ENCODE measurements around the gene RAB6C.
"Not testable (repeated sequence)": the region's sequence is repeated elsewhere in the genome, so short reads cannot be mapped to it uniquely, and the experiment has no call there.

Gene RAB6C

DNA sequence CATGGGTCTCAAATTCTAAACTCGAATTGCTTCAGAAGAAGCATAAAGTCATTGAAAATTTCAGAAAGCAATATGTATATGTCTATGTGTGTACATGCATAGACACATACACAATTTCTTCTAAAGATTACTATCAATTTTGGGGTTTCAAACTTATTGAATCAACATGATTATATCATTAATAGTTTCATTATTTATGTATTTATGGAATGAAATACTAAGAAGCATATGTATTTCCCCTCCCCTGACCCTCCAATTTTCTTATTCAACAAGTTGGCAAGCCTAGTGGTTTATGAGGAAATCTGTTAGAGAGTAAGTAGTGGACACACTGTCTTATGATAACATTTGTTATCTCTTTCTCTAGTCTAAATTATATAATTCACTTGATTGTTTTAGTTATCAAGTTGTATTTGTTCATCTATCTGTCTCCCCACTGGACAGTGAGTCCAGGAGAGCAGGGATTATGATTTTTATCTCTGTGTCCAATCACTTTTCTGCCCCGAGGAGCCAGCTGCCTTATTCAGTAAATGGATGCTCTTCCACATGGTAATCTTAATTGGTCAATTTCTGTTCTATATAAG, 17.3 kb downstream of the RAB6C start:
- not testable (repeated sequence) for DNase-seq

DNA sequence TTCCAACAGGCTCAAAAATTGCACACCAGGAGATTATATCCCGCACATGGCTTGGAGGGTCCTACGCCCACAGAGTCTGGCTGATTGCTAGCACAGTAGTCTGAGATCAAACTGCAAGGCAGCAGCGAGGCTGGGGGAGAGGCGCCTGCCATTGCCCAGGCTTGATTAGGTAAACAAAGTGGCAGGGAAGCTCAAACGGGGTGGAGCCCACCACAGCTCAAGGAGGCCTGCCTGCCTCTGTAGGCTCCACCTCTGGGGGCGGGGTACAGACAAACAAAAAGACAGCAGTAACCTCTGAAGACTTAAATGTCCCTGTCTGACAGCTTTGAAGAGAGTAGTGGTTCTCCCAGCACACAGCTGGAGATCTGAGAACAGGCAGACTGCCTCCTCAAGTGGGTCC, 19.3 kb downstream of the RAB6C start:
- not testable (repeated sequence) for DNase-seq

DNA sequence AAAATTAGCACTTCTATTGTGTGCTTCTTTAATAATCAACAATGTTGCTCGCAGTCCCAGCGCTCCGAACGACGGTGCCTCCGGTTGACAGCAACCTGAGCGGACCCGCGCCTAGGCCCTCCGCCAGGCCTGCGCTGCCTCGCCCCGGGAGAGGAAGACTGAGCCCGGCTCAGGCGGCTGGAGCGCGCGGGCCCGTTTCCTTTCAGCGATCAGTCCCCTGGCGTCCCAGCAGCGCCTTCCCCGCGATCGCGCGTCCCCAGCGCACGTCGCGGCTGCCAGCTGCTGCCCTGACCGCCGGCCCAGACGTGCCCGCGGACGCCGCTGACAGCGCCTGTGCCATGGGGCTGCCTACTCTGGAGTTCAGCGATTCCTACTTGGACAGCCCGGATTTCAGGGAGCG, 26.4 kb downstream of the RAB6C start:
- not testable (repeated sequence) for DNase-seq

DNA sequence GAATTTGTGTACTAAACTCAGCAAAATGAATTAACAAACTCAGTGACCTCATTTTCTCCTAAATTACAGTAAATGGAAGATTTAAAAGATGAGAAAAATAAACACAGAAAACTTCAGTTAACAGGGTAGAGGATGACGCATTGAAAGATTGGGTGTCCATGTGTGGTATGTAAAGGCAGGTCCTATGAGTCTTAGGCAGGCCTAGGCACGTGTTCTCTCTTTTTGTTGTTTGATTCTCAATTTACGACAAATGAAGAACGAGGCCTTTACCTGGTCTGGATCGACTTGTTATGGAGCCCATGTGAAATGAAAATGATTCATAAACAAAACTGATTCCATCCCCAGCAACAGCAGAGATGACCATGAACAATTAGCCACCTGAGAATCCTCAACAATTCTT, 37.2 kb downstream of the RAB6C start:
- not testable (repeated sequence) for DNase-seq

DNA sequence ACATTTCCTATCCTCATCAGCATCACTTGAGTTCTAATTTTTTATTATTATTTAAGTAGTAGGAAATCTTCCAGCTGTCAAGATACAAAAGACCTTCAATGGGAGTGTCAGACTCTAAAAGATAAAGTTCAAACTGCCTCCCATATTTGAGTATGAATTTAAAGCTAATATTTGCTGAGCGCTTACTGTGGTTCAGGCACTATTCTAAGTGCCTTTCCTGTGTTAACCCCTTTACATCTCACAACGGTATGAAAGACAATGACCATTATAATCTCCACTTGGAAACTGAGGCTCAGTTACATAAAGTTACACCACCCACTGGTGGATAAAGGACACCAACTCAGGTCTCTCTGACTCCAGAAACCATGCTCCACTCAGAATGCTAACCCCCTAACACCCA, 39.9 kb downstream of the RAB6C start:
- no peak for DNase-seq

- DNase-seq = not testable (repeated sequence)
Observed at GRCh38 chr2:130020069-130020468, 40.6 kb downstream of the RAB6C start.

- DNase-seq = not testable (repeated sequence)
Observed at GRCh38 chr2:130025931-130026330, 46.5 kb downstream of the RAB6C start.

All from NCI-H774 (cell line).